K562 (cell line): Measurements from ENCODE around the gene PLXNA2. TPM values are rescaled to one million over a fixed set of nuclear protein-coding genes. Genes with fewer than 3 reads are reported as not detected.

Experiments
- ARHGAP35 ChIP-seq: fragments of 450-650 bp; IDR thresholded peaks from 2 replicates; pipeline ENCODE4 v1.6.1; 2018; ENCODE audit not compliant: partially characterized antibody
- BRCA1 ChIP-seq, 2 experiments: fragments of 450-650 bp in 1 of 2; sonication (generic) in 1 of 2; formaldehyde crosslinking in 1 of 2; IDR thresholded peaks; 2 replicates each; pipeline versions ENCODE4 v1.5.0 to v1.6.1; 2017 to 2020; ENCODE audit warnings: mild to moderate bottlenecking in 1 of 2, missing genetic modification reagents in 1 of 2
- CCNT2 ChIP-seq: IDR thresholded peaks from 2 replicates; pipeline ENCODE4 v1.6.1; 2011; ENCODE audit warnings: borderline replicate concordance, low read depth, mild to moderate bottlenecking, moderate library complexity, mixed read lengths, low read length; ENCODE audit not compliant: insufficient read length; ENCODE audit errors: extremely low read depth
- CTCFL ChIP-seq: IDR thresholded peaks from 2 replicates; pipeline ENCODE4 v1.6.1; 2011; ENCODE audit warnings: borderline replicate concordance, low read depth, mild to moderate bottlenecking, moderate library complexity, low read length; ENCODE audit not compliant: insufficient read depth, poor library complexity, severe bottlenecking
- EP300 ChIP-seq: IDR thresholded peaks from 2 replicates; pipeline ENCODE4 v1.6.1; 2012; ENCODE audit warnings: low read length, improper control_type of control experiment
- GTF2B ChIP-seq: IDR thresholded peaks from 2 replicates; pipeline ENCODE4 v1.6.1; 2011; ENCODE audit not compliant: insufficient read length; ENCODE audit errors: extremely low read depth
- HBP1 ChIP-seq: fragments of 450-650 bp; formaldehyde crosslinking; IDR thresholded peaks from 2 replicates; pipeline ENCODE4 v1.4.0; 2022; ENCODE audit warnings: missing genetic modification characterization
- NRF1 ChIP-seq, 2 experiments: fragments of 450-650 bp; IDR thresholded peaks in 1 of 2; conservative IDR thresholded peaks in 1 of 2; 2 replicates each; pipeline ENCODE4 v1.6.1; 2014; ENCODE audit warnings: mild to moderate bottlenecking in 2 of 2
- PHF8 ChIP-seq: fragments of 200-600 bp; sonication (generic); IDR thresholded peaks from 2 replicates; pipeline ENCODE4 v1.6.1; 2012; ENCODE audit warnings: mixed run types, mild to moderate bottlenecking, inconsistent platforms, low read length, moderate library complexity, borderline replicate concordance
- RBBP5 ChIP-seq: fragments of 200-600 bp; sonication (generic); IDR thresholded peaks from 2 replicates; pipeline ENCODE4 v1.6.1; 2012; ENCODE audit warnings: borderline replicate concordance, mild to moderate bottlenecking, low read length, control low read depth, inconsistent platforms; ENCODE audit not compliant: insufficient read depth, poor library complexity, severe bottlenecking
- SMARCE1 ChIP-seq: fragments of 450-650 bp; IDR thresholded peaks from 2 replicates; pipeline ENCODE4 v1.7.1; 2016; ENCODE audit warnings: mild to moderate bottlenecking
- THRB ChIP-seq: fragments of 450-650 bp; formaldehyde crosslinking; conservative IDR thresholded peaks from 2 replicates; pipeline ENCODE4 v1.4.0; 2022; ENCODE audit warnings: mild to moderate bottlenecking, missing genetic modification characterization
- ZNF511 ChIP-seq: sonication (generic); formaldehyde crosslinking; IDR thresholded peaks from 2 replicates; pipeline ENCODE4 v1.8.0; 2022; ENCODE audit warnings: mild to moderate bottlenecking, missing genetic modification reagents
- ZNF780A ChIP-seq: fragments of 250-450 bp; sonication (Bioruptor Pico); IDR thresholded peaks from 2 replicates; pipeline ENCODE4 v1.5.0; 2021; ENCODE audit warnings: mild to moderate bottlenecking
- polyA plus RNA-seq, 8 experiments: library from polyadenylated mRNA; depleted of rRNA in 4 of 8; stranded (reverse) in 5 of 8; unstranded in 3 of 8; fragments of >200 nt; fragmentation: Nextera tagmentation in 2 of 8; fragmentation: Illumina TruSeq in 1 of 8; extraction: Ambion mirVana in 2 of 8; extraction: Trizol in 1 of 8; gene quantifications; 2 replicates each; pipeline versions ENCODE4 v1.2.1 to v1.2.3, GENCODE V29; 2011 to 2014; ENCODE audit warnings: inconsistent platforms in 1 of 8, missing spikeins in 1 of 8
- total RNA-seq, 7 experiments: library from RNA; depleted of rRNA in 6 of 7; stranded (reverse); fragments of >200 nt in 6 of 7; fragmentation: Illumina TruSeq in 2 of 7; extraction: Trizol in 2 of 7; gene quantifications; 2 replicates each; pipeline versions ENCODE4 v1.2.1 to v1.2.3, GENCODE V29; 2011 to 2021; ENCODE audit warnings: low replicate concordance in 1 of 7
- TF ChIP-seq, protein P1 (sequence below), 3 experiments: fragments of 200-800 bp in 1 of 3; fragments of 250-450 bp in 1 of 3; fragments of 450-650 bp in 1 of 3; sonication (Bioruptor Pico) in 1 of 3; sonication (Bioruptor generic) in 1 of 3; formaldehyde crosslinking in 1 of 3; IDR thresholded peaks; 2 replicates each; pipeline versions ENCODE4 v1.6.1 to v1.8.0; 2016 to 2022; ENCODE audit warnings: mild to moderate bottlenecking in 2 of 3, missing genetic modification characterization in 2 of 3, missing compliant biosample characterization in 1 of 3, moderate library complexity in 1 of 3

The PLXNA2 gene
- total and polyA plus RNA-seq, 9 of the 15 experiments (the other 6 are each of a cell fraction or from before 2014, with no cell fraction given), result 0.01 to 1.3 (median 0.32) TPM

DNA sequence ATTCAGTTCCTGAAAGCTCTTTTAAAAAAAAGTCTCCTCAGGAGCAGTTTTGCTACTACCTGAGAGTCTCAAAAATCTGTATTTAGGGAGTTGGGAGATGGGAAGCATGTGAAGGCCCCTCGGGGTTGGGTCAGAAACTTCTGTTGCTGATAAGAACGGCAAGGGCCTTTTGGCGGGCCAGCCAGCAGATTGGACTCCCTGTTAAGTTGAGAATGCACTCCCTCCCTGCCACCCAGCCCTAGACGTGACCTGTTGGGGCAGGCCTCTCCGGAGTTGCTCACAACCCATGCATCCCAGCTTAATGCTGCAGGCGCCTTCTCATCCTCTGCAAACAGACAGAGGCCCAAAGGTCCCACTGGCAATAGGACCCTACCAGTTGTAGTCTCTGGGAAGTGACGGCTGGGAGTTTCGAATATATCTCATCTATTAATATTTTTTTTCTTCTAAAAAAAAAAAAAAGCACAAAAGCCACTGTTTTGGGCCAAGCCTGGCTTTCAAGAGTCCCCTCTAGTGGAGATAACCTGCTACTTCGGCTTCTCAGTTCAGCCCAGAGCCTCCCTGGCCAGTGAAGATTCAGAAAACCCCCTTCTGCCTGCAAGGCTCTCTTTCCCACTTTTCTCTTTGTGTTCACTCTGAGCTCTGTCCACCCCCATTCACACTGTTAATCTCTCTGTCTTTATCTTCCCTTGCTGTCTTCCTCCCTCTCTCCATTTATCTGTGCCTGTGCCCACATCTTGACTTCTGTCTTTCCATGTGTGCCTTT is 5.3 kb downstream of the PLXNA2 start (continued):
- TF ChIP-seq EP300 (peak; percentile 12; the same call in 1 of the 2 replicates), ZNF780A (CRISPR knock-in tag) (no peak), SMARCE1 (no peak), CCNT2 (no peak), RBBP5 (peak; percentile 39), ARHGAP35 (no peak), GTF2B (no peak), BRCA1 (IDR thresholded peaks at IDR 0.05) (no peak), BRCA1 (CRISPR knock-in tag; IDR thresholded peaks at IDR 0.05) (no peak), PHF8 (no peak), HBP1 (CRISPR knock-in tag) (no peak), CTCFL (no peak), NRF1 (conservative IDR thresholded peaks at IDR 0.05 in 1 of 2, IDR thresholded peaks at IDR 0.05 in 1 of 2) (peak; percentile 43 to 54), ZNF511 (CRISPR knock-in tag) (no peak), THRB (CRISPR knock-in tag) (0 out of 2 replicates have a peak, but pooled peaks have one; percentile 59)
- TF ChIP-seq, protein P1, sequence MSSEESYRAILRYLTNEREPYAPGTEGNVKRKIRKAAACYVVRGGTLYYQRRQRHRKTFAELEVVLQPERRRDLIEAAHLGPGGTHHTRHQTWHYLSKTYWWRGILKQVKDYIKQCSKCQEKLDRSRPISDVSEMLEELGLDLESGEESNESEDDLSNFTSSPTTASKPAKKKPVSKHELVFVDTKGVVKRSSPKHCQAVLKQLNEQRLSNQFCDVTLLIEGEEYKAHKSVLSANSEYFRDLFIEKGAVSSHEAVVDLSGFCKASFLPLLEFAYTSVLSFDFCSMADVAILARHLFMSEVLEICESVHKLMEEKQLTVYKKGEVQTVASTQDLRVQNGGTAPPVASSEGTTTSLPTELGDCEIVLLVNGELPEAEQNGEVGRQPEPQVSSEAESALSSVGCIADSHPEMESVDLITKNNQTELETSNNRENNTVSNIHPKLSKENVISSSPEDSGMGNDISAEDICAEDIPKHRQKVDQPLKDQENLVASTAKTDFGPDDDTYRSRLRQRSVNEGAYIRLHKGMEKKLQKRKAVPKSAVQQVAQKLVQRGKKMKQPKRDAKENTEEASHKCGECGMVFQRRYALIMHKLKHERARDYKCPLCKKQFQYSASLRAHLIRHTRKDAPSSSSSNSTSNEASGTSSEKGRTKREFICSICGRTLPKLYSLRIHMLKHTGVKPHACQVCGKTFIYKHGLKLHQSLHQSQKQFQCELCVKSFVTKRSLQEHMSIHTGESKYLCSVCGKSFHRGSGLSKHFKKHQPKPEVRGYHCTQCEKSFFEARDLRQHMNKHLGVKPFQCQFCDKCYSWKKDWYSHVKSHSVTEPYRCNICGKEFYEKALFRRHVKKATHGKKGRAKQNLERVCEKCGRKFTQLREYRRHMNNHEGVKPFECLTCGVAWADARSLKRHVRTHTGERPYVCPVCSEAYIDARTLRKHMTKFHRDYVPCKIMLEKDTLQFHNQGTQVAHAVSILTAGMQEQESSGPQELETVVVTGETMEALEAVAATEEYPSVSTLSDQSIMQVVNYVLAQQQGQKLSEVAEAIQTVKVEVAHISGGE (CRISPR knock-in tag; IDR thresholded peaks at IDR 0.05), result no peak
